Breast epithelium (tissue), 3 donors: Measurements from ENCODE around the gene DPPA5.

Experiments
- CTCF ChIP-seq, 3 donors: fragments of 450-650 bp; IDR thresholded peaks; one replicate each; pipeline ENCODE4 v1.5.1; 2016 to 2017; ENCODE audit warnings: antibody characterized with exemption in 3 of 3, mild to moderate bottlenecking in 3 of 3, moderate library complexity in 3 of 3
- POLR2A ChIP-seq: fragments of 450-650 bp; IDR thresholded peaks from one replicate; pipeline ENCODE4 v1.6.1; 2016; ENCODE audit warnings: antibody characterized with exemption, mild to moderate bottlenecking, moderate library complexity
- POLR2AphosphoS5 ChIP-seq, 3 donors: sonication (generic); formaldehyde crosslinking; IDR thresholded peaks; one replicate each; pipeline ENCODE4 v1.6.1; 2017; ENCODE audit warnings: antibody characterized with exemption in 3 of 3

DNA sequence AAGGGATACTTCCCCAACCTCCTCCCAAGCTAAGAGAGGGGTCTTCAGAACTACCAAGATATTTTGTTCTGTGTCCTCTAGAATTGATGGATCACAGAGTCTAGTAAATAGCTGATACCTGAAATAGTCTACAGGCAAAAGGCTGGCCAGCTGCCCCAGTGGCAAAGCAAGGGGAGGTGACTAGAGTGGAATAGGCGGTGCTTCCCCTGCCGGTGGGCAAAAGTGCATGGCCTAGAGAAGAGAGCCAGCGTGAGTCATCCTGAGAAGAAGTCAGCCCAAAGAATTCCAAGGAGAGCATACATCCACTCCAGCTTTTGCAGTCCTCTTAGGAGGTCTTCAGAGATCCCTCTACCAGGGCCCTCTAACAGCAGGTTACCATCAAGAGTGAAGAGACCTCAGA, 14.7 kb downstream of the DPPA5 start:
- TF ChIP-seq CTCF (IDR thresholded peaks at IDR 0.05) (no peak), POLR2AphosphoS5 (IDR thresholded peaks at IDR 0.05) (no peak), POLR2A (no peak)
